ENCODE results near the gene ACSM2B. TPM values are rescaled to one million over a fixed set of nuclear protein-coding genes. Genes with fewer than 3 reads are reported as not detected.
"Not testable (repeated sequence)": the region's sequence is repeated elsewhere in the genome, so short reads cannot be mapped to it uniquely, and the experiment has no call there.

Gene ACSM2B
- total RNA-seq, 1 donor from 2014 or later: not detected

DNA sequence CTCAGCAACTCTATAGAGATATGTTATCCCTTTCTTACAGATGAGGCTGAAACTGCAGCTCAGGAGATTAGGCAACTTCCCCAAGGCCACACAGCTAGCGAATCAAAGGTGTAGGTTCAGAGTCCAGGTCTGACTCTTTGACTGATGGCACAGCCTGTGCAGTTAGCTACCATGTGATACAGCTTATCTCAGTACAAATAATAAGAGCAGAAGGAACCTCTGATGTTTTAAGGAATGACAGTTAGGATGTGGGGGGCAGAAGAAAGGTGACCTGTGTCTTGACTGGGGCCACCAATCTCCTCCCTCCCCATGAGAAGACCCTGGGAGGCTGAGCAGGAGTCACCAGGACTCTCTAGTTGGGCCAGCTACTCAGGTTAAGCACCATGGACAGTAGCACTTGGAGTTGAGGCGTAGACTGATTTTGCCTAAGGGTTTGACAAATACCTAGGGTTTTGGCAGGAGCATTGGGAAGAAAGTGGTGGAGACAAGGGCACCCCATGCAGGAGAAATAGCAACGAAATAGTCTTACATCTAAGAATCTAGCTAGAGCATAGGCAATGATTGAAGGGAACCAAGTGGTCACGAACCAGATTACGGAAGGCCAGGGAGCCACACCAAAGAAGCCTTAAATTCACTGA is 22.8 kb upstream of the ACSM2B start:
- DNase-seq (ENCODE audit: low spot score in 2 of 2) (no peak), FAIRE-seq (no peak)

DNA sequence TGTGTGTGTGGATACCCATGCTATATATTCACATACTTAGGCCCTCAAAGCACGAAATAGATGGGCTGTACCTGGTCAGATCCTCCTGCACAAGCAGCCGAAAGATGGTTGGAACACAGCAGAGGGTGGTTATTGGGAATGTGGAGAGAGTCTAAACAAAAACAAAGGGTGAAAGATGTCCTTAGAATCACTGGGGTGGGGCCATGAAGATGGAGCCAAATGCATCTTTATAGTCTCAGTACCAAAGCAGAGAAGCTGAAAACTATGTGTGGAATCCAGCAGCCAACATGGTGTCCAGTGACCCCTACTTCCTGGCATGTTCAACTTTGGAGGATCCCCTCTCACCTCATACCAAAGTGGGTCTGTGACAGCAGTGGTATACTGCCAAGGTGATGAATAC is 19.5 kb upstream of the ACSM2B start:
- not testable (repeated sequence) for DNase-seq (ENCODE audit: low spot score in 2 of 2); FAIRE-seq

DNA sequence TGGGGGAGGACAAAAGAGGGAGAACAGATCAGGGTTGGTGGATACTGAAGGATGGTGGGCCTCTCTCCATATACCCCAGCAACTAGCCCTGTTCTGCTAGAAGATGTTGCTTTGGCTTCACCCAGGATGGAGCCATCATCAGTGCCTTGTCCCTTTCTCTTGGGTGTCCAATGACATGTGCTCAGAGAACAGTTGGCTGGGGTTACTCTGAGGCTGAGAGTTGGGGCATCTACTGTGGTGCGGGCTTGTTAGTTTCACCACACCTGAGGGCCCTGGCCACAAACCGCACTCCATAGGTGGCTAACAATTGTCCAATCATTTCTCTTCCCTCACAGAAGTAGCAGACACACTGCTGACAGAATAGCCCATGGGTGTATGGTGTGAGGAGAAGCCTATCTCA is 18.9 kb upstream of the ACSM2B start:
- not testable (repeated sequence) for FAIRE-seq; DNase-seq (ENCODE audit: low spot score in 2 of 2)

DNA sequence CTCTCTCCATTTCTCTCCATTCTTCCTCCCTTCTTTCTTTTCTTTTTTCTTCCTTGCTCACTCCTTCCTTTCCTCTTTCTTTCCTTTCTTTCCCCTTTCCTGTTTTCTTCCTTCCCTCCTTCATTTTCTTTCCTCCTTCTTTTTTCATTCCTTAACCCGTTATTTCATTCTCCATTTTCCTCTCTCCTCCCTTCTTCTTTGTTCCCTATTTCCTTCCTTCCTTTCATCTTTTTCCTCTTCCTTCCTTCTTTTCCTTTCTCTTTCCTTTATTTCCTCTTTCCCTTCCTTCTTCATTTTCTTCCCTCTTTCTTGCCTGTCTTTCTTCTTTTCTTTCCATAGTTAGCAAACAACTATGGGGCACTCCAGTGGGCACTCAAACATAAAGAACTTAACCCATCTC is 16.6 kb upstream of the ACSM2B start:
- FAIRE-seq; DNase-seq (ENCODE audit: low spot score in 2 of 2): not testable (repeated sequence)

DNA sequence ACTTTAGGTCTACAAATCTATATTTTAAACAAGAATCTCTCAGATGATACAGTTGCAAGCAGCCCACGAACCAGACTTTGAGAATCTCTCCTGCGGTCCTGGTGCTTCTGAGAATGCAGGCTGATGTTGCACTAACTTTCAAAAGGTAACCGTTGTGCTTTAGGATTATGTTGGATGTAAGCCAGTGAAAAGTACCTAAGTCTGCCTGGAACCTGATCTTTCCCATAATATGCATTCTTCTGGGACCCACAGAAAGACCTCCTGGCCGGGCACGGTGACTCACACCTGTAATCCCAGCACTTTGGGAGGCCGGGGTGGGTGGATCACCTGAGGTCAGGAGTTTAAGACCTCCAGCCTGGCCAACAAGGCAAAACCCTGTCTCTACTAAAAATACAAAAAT is 13.3 kb upstream of the ACSM2B start:
- not testable (repeated sequence) for DNase-seq (ENCODE audit: low spot score in 2 of 2); FAIRE-seq

DNA sequence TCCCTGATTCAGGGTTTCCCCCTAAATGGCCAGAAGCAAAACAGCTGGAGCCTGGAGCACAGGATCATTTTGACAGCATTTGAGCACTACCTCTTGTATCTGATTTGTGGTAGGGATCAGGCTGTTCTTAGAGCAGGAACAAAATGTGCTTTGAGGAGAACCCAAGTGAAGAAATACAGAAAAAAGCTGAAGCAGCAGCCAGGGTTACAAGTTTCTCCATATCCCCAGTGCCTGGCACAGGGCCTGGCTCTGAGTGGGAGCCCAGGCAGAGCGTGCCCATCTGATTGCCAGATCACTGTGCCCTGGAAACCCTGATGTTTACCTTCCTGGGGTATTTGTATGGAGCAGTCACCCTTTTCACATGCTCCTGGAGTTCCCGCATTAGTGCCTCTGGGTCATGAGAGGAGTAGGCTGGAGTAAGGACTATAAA is 11.5 kb upstream of the ACSM2B start:
- DNase-seq (ENCODE audit: low spot score in 2 of 2); FAIRE-seq: not testable (repeated sequence)

DNA sequence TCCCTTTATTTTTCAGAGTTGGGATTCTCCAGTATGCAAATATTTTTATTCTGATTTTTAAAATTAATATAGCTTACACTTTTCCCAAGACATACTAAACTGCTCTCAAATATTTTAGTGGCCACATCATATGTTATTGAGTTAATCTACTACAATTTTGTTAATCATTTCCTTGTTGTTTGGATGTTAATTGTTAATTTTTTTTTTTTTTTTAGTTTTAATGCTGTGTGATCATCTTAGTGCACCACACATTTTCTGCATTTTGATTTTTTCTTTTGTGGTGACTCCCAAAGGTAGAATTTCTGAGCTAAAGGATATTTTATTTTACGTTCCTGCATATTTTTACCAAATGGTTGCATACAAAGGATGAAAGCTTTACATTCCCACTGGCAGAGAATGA is 10.5 kb upstream of the ACSM2B start:
- not testable (repeated sequence) for FAIRE-seq; DNase-seq (ENCODE audit: low spot score in 2 of 2)

DNA sequence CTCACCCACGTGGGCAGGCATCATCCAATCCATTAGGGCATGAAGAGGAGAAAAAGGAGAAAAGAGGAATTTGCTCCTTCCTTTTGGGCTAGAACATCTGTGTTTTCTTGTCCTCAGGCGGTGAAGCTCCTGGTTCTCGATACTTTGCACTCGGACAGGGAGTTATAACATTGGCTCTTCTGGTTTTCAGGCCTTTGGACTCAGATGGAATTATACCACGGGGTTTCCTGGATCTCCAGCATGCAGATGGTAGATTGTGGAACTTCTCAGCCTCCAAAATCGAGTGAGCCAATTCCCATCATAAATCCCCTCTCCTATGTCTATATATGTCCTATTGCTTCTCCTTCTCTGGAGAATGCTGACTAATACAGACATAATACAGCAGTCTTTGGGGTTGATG is 9.9 kb upstream of the ACSM2B start:
- not testable (repeated sequence) for FAIRE-seq

DNA sequence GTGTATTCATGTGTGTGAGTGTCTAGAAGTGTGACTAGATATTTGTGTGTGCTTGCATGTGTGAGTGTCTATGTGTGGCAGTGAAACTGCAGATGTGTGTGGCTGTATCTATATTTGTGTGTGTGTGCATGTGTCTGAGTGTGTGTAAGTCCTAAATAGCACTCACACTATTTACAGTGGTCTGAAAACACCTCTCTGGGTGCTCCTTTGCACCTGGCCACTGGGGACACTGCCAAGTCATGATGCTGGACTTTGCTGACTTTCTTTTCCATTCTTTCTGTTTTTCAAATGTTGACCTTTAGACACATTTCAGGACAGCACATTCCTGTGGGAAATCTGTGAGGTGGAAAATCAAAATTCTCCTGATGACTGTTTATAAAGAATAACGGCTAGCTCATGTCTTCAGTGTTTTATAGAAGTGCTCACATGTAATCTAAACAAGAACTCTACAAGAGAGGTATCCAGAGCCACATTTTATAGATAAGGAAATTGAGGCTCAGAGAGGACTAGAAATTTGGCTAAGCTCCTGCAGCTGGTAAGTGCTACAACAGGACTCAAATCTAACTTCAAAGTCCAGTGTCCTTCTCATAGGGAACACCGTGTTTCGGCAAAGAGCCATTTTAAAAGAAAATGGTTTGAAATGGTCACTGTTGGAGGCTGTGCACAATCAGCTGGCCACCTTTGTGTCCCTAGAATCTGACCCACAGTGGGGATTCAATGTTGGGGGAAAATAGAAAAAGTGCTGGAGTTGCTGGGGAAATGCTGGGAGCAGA is 4.5 kb upstream of the ACSM2B start:
- DNase-seq (ENCODE audit: low spot score in 2 of 2); FAIRE-seq: not testable (repeated sequence)

More for the DNA sequence above, 9.9 kb upstream of the ACSM2B start:
- DNase-seq (ENCODE audit: low spot score in 2 of 2): not testable (repeated sequence)

DNA sequence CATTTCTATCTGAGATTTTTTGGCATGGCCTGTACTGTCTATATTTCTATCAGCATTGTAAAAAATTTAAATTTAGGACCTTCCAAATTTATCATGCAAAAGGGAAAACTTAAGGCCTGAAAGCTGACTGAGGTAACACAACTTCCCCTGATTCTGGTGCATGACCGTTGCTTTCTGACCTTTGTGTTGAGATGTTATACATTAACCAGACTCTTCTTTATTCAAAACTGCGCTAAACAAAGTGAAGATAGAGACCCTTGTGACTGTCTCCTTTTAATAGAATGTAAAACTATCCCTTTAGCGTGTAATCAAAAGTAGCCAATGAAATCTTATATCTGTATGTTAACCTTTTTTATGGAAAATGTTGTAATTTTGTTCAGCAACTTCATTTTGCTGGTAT is 1.9 kb upstream of the ACSM2B start:
- DNase-seq (ENCODE audit: low spot score in 2 of 2); FAIRE-seq: not testable (repeated sequence)

DNA sequence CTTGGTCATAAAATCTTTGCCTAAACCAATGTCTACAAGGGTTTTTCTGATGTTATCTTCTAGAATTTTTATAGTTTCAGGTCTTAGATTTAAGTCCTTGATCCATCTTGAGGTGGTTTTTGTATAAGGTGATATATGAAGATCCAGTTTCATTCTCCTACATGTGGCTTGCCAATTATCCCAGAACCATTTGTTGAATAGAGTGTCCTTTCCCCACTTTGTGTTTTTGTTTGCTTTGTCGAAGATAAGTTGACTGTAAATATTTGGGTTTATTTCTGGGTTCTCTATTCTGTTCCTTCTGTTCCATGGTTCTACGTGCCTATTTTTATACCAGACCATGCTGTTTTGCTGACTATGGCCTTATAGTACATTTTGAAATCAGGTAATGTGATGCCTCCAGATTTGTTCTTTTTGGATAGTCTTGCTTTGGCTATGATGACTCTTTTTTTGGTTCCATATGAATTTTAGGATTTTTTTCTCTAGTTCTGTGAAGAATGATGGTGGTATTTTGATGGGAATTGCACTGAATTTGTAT is 7.0 kb downstream of the ACSM2B start:
- not testable (repeated sequence) for FAIRE-seq; DNase-seq (ENCODE audit: low spot score in 2 of 2)

DNA sequence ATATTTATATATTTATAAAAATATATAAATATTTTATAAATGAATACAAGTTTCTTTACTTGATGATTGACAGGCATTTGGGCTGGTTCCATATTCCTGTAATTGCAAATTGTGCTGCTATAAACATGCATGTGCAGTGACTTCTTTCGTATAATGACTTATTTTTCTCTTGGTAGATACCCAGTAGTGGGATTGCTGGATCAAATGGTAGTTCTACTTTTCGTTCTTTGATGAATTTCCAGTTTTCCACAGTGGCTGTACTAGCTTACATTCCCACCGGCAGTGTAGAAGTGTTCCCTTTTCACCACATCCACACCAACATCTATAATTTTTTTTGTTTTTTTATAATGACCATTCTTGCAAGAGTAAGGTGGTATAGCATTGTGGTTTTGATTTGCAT is 7.8 kb downstream of the ACSM2B start:
- DNase-seq (ENCODE audit: low spot score in 2 of 2) (no peak), FAIRE-seq (no peak)

DNA sequence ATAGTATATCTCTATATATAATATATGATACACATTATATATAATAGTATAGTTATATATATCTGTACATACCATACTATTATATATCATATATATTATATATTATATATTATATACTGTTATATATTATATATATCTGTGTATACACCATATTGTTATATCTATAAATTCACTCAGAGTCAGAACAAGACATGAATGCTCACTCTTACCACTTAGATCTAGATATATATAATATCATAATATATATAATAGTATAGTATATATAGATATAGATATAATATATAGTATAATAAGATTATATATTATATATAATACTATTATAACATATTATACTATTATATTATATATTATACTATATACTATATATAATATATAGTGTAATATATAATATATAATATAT is 9.3 kb downstream of the ACSM2B start:
- no peak for FAIRE-seq
- no peak for DNase-seq (ENCODE audit: low spot score in 2 of 2)

DNA sequence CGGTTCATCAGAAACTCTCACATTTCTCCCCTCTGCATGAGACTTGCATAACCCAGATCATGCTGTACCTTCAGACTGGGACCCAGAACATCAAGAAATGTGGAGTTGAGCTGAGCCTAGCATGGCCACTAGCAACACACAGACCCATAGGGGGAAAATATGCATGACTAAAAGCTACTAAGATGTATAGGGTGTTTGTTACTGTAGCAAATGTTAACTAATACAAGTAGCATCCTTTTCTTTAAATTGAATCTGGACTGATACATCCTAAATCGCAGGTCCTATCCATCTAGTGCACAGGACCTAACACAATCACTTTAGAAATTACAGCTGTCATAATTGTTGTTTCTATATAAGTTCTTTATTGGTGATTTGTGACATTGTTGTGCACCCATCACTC is 10.8 kb downstream of the ACSM2B start:
- FAIRE-seq: not testable (repeated sequence)

DNA sequence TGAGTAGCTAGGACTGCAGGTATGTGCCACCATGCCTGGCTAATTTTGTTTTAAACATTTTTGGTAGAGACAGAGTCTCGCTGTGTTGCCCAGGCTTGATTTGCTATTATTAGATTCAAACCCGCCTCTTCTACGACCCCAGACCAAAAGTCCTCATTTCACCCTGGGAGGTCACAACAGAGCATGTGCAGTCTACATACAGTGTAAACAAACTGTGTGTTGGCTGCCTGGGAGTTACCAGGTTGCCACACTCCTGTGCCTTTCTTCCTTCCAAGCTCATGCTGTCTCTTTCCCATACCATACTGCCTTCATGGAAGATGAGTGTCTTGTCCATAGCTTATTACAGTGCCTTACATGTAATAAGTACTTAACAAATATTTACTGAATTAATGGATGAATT is 11.9 kb downstream of the ACSM2B start:
- DNase-seq (ENCODE audit: low spot score in 2 of 2); FAIRE-seq: not testable (repeated sequence)

More for the DNA sequence above, 10.8 kb downstream of the ACSM2B start:
- DNase-seq (ENCODE audit: low spot score in 2 of 2): not testable (repeated sequence)

DNA sequence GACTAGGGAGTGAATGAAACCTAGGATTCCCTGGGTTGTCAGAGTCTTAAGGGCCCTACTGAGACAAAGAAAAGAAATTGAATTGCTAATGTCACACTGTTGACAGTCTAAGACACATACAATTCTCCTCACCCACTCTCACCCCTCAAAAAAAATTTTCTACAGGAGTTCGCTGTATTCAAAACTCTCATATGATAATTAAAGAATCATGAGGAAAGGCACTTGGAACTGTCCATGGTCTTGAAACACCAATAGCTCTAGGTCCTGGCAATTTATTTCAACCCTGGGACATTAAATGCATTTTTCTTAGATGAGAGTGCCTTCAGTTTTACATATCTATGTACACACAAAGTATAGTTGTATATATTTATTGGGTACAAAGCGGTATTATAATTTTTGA is 20.5 kb downstream of the ACSM2B start:
- DNase-seq (ENCODE audit: low spot score in 2 of 2); FAIRE-seq: not testable (repeated sequence)

DNA sequence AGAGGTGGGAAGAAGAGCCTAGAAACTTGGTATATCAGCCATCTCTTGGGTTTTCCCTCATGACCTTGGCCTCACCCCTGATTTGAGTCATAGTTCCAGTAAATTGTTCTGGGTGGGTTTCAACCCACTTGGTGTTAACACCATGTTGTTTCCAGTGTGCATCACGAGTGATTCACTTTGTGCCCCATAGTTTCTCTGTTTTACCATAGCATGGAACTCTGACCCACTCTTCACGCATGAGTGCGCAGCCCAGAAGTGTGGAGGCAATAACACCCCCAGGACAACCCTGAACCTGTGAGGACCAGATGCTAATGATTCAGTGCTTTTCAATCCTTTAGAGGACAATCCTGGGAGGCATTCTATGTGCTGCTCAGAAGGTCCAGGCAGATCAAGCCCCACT is 21.5 kb downstream of the ACSM2B start:
- not testable (repeated sequence) for DNase-seq (ENCODE audit: low spot score in 2 of 2); FAIRE-seq

DNA sequence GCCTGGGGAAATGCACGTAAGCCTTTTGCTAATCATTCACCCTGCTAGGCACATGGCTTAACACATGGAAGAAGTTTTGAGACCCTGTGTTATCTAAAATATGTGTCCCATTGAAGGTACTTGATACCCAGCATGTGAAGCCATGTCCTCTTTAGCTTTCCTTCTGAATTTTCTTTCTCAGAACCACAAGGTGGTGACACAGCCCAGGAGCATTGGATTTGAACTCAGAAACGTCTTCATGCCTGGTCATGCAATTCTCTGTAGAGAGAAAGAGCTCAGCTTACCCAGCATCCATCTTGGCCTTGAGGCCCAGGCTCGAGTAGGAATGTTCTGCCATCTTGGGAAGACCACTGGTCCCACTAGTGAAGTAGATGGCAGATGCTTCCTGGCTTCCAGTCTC is 22.7 kb downstream of the ACSM2B start:
- not testable (repeated sequence) for FAIRE-seq; DNase-seq (ENCODE audit: low spot score in 2 of 2)

DNA sequence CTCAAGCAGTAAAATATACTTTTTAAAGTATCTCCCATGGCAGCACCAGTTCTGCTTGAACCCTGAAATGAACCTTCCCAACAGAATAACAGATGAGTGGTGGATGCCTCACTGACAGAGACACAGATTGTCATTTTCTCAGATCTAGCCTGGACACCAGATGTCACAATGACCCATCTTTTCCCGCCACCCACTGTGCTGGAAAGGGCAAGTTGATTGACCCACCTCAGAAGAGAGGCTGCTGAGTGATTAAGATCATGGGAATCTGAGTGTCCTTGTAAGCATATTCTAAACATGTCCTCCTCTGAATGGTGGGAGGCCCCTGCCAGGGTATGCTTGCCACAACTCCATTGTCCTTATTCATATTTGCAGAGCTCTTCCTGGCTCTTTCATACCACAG is 29.2 kb downstream of the ACSM2B start:
- not testable (repeated sequence) for FAIRE-seq; DNase-seq (ENCODE audit: low spot score in 2 of 2)

DNA sequence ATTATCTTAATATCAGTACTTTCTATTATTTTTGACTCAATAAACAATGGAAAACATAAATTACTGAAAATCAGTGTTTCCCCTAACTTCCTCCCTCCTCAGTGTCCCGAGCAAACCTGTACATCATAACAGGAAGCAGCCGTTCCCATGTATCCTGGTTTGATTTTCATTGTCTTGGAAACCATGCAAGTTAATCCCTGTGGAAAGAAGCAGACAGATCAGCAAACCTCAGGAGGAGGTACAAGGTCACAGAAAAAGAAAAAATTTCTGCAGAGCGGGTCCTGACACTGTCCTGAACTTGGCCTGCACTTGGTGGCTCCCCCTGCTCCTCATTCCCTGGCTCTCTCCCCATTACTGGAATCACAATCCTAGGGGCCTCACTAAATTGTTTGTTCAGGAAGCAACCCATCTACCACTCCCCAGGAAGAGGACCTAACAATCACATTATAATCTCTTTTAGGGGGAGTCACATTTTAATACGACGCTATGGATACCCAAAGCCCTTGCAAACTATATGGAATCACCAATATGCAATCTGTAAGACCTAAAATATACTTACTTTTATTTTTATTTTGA is 29.8 kb downstream of the ACSM2B start:
- not testable (repeated sequence) for DNase-seq (ENCODE audit: low spot score in 2 of 2); FAIRE-seq

Data from frontal cortex (tissue), 4 donors.